Pulmonary artery endothelial cell (primary cell): ENCODE data around the gene EPO. TPM values are rescaled to one million over a fixed set of nuclear protein-coding genes. Genes with fewer than 3 reads are reported as not detected.
"Not testable (repeated sequence)": the region's sequence is repeated elsewhere in the genome, so short reads cannot be mapped to it uniquely, and the experiment has no call there.

Source experiments
- DNase-seq: peaks from one replicate; pipeline ENCODE4 v3.0.0-alpha.2; 2011; ENCODE audit warnings: low read depth, low spot score
- total RNA-seq: library from RNA; depleted of rRNA; stranded (reverse); fragments of >200 nt; gene quantifications from 2 replicates; pipeline ENCODE4 v1.2.3, GENCODE V29; 2014

EPO gene
- total RNA-seq, 1 donor from 2014 or later, result not detected

GRCh38 chr7:100682991-100683658 is 37.1 kb upstream of the EPO start:
- DNase-seq, result no peak

- no peak for DNase-seq
Observed at GRCh38 chr7:100683659-100684533, 36.4 kb upstream of the EPO start.

DNA sequence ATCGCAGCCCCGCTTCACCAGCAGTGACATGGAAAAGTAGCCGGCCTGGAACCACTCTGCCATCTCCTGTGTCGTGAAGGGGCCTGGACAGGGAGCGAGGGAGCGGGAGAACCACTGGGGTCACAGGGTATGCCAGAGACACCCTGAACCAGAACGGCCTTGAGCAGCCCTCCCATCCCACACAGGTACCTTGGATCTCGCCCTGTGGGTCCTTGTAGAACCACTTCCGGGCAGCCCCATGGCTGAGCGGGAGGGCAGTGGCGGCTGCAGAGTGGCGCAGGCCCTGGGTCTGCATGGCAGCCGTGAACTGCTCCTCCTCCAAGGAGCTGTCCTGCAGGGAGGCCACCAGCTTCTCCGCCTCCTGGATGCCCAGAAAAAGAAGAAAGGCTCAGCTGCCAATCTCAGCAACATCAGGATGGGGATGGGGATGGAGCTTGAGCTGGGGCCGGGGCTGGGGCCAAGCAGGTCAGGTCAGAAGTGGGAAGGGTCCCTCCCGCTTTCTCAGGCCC is 35.7 kb upstream of the EPO start:
- no peak for DNase-seq

GRCh38 chr7:100685049-100685605 is 35.1 kb upstream of the EPO start:
- no peak for DNase-seq

DNA sequence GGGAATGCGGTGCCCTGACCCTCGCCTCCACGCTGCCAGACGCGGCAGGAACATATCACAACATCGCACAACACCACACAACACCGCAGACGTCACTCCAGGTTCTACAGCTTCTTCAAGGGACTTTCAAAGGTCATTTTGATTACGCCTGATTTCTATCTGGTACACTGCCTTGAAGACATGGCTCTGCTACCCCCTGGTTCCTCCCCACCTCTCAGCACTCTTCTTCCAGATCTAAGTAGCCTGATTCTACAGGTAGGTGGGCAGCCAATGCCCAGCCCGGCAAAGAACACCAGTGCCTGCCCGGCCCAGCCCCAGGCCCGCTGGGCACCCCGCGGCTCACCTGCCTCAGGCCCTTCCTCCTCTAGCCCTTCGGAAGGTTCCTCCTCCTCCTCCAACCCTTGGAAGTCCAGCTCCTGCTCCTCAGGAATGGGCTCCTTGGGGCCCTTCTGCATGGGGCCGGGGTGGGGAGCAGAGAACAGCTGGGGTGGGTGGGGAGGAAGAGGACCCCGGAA is 34.6 kb upstream of the EPO start:
- no peak for DNase-seq

GRCh38 chr7:100686201-100686821 is 34.0 kb upstream of the EPO start:
- no peak for DNase-seq

DNA sequence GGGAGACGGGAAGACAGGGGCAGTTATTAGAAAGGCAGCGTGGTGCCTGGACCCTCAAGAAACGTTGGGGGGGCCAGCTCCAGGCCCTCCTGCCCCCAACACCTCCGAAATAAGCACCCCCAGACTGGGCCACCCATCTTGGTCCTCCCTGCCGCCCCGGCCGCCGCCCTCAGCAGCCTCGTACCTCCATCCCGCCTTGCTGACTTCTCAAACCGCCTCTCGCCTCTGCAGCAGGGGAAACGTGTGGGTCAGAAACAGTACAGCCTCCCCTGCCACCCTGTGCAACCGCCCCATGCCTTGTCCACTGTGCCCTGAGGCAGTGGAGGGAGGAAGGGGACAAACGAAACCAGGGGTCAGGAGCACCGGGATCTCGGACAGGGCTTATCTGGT is 33.5 kb upstream of the EPO start:
- DNase-seq, result no peak

DNA sequence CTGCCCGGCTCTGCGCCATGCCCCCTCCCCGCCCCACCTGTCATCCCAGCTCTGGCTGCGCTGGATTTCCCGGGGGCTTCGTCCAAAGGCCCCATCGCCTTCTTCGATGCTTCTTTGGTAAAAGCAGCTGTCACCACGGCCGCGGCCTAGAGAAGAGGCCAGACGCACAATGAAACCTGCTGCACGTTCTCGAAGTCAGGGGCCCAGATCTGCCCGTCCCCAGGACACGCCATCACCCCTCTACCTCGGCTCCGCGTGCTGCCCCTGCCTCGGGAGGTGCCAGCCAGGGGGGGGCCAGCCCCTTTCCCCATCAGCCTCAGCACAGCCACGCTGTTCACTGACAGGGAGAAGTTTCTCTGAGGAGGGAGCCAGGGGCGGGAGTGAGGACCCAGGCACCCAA is 33.0 kb upstream of the EPO start:
- no peak for DNase-seq

DNA sequence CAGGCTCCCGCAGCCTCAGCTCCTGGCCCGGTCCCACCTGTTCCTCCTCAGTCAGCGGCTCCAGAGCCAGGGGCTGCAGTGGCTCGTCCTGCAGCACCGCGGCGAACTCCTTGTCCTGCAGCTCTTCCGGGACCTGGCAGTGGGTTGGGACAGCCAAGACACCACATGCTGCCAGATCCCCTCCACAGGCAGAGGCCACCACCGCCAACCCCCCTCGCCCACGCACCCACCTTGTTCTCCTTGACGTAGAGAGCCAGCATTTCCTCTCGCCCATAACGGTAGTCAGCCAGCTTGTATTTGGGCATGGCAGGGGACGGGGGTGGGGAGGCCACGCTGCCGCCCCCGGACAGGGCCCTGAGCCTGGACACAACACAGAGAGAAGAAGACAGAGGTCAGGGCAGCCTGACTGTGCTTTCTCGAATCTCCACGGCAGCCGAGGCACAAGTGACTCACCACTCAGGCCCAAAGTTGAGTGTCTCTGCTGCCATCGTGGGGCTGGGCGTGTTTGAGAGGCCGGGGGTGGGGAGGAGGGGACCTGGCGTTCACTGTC is 32.4 kb upstream of the EPO start:
- no peak for DNase-seq

GRCh38 chr7:100688326-100688860 is 31.9 kb upstream of the EPO start:
- no peak for DNase-seq

DNA sequence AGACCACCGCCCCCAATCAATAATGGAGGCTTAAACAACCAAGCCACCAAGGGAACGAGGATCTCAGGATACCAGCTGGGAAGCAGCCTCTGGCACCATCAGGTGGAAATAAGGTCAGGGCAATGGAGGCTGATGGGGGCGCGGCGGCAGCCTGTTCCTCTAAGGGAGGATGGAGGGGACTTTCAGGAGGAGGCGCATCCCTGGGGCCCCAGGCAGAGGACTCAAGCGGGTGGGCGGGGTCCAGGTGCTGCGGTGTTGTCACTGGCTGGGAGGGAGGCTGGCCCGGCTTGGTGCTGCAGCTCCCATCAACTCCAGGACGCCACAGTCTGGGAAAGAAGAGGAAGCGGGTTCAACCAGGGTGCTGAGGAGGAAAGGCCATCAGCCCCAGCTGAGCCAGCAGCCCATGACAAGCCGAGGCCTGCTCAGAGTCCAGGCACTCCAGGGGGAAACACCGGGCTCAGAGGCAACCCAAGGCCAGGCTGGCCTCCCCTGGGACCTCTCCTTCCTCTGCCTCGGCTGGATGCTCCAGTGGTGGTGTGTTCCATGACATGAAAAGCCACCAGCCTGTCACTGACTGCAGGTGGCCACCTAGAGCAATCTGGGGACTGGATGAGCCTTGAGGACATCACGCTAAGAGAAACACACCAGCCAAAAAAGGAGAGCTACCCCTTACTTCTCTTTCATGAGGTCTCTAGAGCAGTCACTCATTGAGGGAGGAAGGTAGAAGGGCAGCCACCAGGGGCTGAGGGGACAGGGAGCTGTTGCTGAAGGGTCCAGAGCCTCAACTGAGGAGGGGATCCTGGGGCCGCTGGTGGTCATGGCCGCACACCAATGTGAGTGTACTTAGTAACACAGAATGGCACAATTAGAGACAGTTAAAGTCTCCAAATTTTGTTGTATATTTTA is 30.8 kb upstream of the EPO start:
- no peak for DNase-seq

GRCh38 chr7:100691676-100692577 is 28.3 kb upstream of the EPO start:
- DNase-seq, result no peak

- DNase-seq, result no peak
Observed at GRCh38 chr7:100692578-100692961, 27.7 kb upstream of the EPO start.

DNA sequence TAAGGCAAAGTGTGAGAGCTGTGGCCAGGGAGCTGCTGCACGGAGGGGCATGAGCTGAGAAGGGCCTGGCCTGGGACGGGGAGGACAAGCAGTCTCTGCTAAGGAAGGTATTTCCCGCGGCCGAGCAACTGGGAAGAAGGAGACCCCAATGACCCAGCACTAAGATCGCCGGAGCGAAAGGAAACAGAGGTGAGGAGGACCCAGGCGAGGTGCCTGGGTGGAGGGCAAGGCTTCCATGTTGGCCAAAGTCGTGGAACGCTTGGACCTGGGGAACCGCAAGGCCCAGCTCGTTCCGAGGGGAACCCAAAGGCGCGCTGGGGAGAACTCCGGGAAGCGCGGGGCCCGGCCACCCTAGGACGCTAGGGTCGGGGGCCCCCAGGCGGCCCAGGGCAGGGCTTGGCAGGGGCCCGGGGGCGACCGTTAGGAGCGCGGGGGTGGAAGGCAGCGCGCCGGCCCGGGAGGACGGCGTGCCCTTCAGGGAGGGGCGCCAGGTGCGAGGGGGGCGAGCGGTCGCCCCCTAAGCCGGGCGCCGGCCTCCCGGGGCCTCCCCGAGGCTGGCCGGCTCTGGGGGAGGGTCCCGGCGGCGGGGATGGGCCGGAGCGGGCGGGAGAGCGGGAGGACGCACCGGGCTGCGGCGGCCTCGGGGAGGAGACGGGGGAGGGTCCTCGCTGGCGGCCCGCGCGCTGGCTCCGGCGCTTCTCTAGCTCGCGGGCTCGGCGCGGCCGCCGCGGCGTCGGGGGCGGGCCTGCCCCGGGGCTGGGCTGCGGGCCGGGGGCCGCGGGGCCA is 26.8 kb upstream of the EPO start:
- DNase-seq, result no peak

DNA sequence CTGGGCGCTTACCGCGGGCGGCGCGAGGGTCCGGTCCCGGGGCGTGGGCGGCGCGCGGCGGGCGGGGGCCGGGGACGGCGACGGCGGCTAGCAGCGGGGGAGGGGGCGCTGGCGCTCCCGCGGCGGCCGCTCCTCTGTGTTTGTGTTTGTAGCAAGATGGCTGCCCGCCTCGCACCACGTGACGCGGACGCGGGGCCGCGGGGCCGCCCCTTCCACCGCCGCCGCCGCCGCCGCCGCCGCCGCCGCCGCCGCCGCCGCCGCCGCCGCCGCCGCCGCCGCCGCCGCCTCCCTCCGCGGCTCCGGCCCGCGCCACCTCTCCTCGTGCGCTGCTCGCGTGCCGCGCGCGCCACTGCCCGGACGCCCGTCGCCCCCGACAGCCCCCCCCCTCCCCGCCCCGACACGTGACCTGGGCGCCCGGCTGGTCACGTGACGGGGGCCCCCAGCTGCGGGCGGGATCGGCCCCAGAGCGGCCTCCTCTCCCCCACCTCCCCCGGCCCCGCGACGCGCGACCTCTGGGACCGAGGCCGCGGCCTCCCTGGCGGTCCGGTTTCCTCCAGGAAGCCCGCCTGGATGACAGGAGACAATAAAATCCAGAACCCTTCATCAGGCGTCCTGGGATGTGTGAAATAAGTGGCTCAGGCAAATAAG is 26.0 kb upstream of the EPO start, which contains the start of gene GIGYF1:
TSS of gene GIGYF1 (minus strand) at position 153 of the 648 bp plus-strand sequence. CDS start 6,012 bp downstream, outside the sequence.
- no peak for DNase-seq

DNA sequence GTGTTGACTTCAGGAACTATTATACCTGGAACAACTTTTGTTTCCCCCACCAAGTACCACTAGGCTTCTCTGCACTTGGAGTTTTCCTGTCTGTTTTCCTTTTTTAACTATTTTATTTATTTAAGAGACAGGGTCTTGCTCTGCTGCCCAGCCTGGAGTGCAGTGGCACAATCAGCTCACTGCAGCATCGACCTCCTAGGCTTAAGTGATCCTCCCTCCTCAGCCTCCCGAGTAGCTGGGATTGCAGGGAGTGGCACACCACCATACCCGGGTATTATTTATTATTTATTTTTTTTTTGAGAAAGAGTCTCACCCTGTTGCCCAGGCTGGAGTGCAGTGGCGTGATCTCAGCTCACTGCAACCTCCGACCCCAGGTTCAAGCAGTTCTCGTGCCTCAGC is 24.1 kb upstream of the EPO start:
- DNase-seq, result no peak

- DNase-seq, result no peak
Observed at GRCh38 chr7:100699018-100699417, 21.2 kb upstream of the EPO start.

GRCh38 chr7:100701089-100701488 is 19.2 kb upstream of the EPO start:
- DNase-seq, result not testable (repeated sequence)
